Keratinocyte (primary cell): ENCODE measurements around the gene OVCH2.
"Not testable (repeated sequence)": the region's sequence is repeated elsewhere in the genome, so short reads cannot be mapped to it uniquely, and the experiment has no call there.

Experiments used
- CTCF ChIP-seq, 3 experiments: IDR thresholded peaks in 1 of 3; conservative IDR thresholded peaks in 1 of 3; optimal IDR thresholded peaks in 1 of 3; 2 replicates in 2 of 3; 3 replicates in 1 of 3; pipeline versions ENCODE3 to v1.5.1; 2011; ENCODE audit warnings: low read length in 3 of 3, mild to moderate bottlenecking in 3 of 3, moderate library complexity in 2 of 3, control low read depth in 1 of 3, inconsistent platforms in 1 of 3; ENCODE audit not compliant: insufficient read depth in 2 of 3; ENCODE audit errors: extremely low read depth in 1 of 3
- EZH2 ChIP-seq: IDR thresholded peaks from one replicate; pipeline ENCODE4 v1.6.1; 2012; ENCODE audit warnings: inconsistent platforms, mild to moderate bottlenecking, low read length, moderate library complexity

- TF ChIP-seq CTCF (optimal IDR thresholded peaks at IDR 0.05 in 1 of 3, IDR thresholded peaks at IDR 0.05 in 1 of 3, conservative IDR thresholded peaks at IDR 0.05 in 1 of 3; ENCODE audit: extremely low read depth in 1 of 3, insufficient read depth in 2 of 3, low read length in 3 of 3); EZH2: not testable (repeated sequence)
Observed at GRCh38 chr11:7734767-7735166, 28.5 kb upstream of the OVCH2 start.
